WTC11 (cell line): ENCODE results near the gene CLEC16A. TPM values are rescaled to one million over a fixed set of nuclear protein-coding genes. Genes with fewer than 3 reads are reported as not detected.

ENCODE experiments used
- ATAC-seq: fragments of 200-7000 bp; cut with Tn5 transposase; 2 replicates; pipeline ENCODE4 v1.10.0; 2021; ENCODE audit warnings: mild to moderate bottlenecking, moderate library complexity
- CTCF ChIA-PET: fragments of 300-600 bp; sonication (Branson Sonifier 250); formaldehyde crosslinking; loops from one replicate; lab custom pipeline; 2021; ENCODE audit warnings: antibody characterized with exemption; lab: Charles Lee
- POLR2A ChIA-PET: fragments of 350-600 bp; sonication (Branson Sonifier 250); formaldehyde crosslinking; loops from one replicate; lab custom pipeline; 2021; ENCODE audit warnings: antibody characterized with exemption; lab: Charles Lee
- DNase-seq: peaks from one replicate; pipeline ENCODE4 v3.0.0; 2021; ENCODE audit warnings: low spot score
- H3K27ac Mint-ChIP-seq: 2 replicates; pipeline ENCODE4 v1.8.0; 2021; ENCODE audit warnings: mixed read lengths
- H3K27me3 Mint-ChIP-seq: 2 replicates; pipeline ENCODE4 v1.8.0; 2021; ENCODE audit warnings: low read depth, mild to moderate bottlenecking, moderate library complexity, mixed read lengths
- H3K36me3 Mint-ChIP-seq: 2 replicates; pipeline ENCODE4 v1.8.0; 2021; ENCODE audit warnings: mixed read lengths
- H3K4me1 Mint-ChIP-seq: 2 replicates; pipeline ENCODE4 v1.8.0; 2022; ENCODE audit warnings: mixed read lengths
- H3K4me3 Mint-ChIP-seq: 2 replicates; pipeline ENCODE4 v1.8.0; 2021; ENCODE audit warnings: mild to moderate bottlenecking, moderate library complexity, mixed read lengths
- H3K9me3 Mint-ChIP-seq: 2 replicates; pipeline ENCODE4 v1.8.0; 2021; ENCODE audit warnings: mixed read lengths
- ARID4B ChIP-seq: sonication (generic); formaldehyde crosslinking; IDR thresholded peaks from 2 replicates; pipeline ENCODE4 v1.8.0; 2023; ENCODE audit warnings: missing genetic modification reagents, mild to moderate bottlenecking, borderline replicate concordance
- ATF3 ChIP-seq: sonication (generic); formaldehyde crosslinking; conservative IDR thresholded peaks from 2 replicates; pipeline ENCODE4 v1.8.1; 2022; ENCODE audit warnings: mild to moderate bottlenecking, missing genetic modification reagents
- CREM ChIP-seq: sonication (generic); formaldehyde crosslinking; IDR thresholded peaks from 2 replicates; pipeline ENCODE4 v1.8.1; 2022; ENCODE audit warnings: mild to moderate bottlenecking, missing genetic modification reagents, moderate library complexity
- E2F4 ChIP-seq: sonication (generic); formaldehyde crosslinking; IDR thresholded peaks from 2 replicates; pipeline ENCODE4 v1.8.1; 2022; ENCODE audit warnings: low read depth, mild to moderate bottlenecking, moderate library complexity, missing genetic modification reagents, borderline replicate concordance
- FOXP4 ChIP-seq: sonication (generic); formaldehyde crosslinking; IDR thresholded peaks from 2 replicates; pipeline ENCODE4 v1.8.0; 2022; ENCODE audit warnings: mild to moderate bottlenecking, missing genetic modification reagents
- JAZF1 ChIP-seq: fragments of 250-450 bp; sonication (Bioruptor Pico); IDR thresholded peaks from 2 replicates; pipeline ENCODE4 v1.9.0; 2021; ENCODE audit warnings: moderate library complexity, mild to moderate bottlenecking, inconsistent platforms
- MAX ChIP-seq: sonication (generic); formaldehyde crosslinking; IDR thresholded peaks from 2 replicates; pipeline ENCODE4 v1.8.0; 2022; ENCODE audit warnings: mild to moderate bottlenecking, missing genetic modification reagents
- NR3C1 ChIP-seq: sonication (generic); formaldehyde crosslinking; conservative IDR thresholded peaks from 2 replicates; pipeline ENCODE4 v1.8.1; 2023; ENCODE audit warnings: low read depth, mild to moderate bottlenecking, missing genetic modification reagents
- STAT6 ChIP-seq: sonication (generic); formaldehyde crosslinking; conservative IDR thresholded peaks from 2 replicates; pipeline ENCODE4 v1.8.1; 2023; ENCODE audit warnings: mild to moderate bottlenecking, low read depth, missing genetic modification reagents, moderate library complexity
- ZNF138 ChIP-seq: sonication (generic); formaldehyde crosslinking; conservative IDR thresholded peaks from 2 replicates; pipeline ENCODE4 v1.8.1; 2022; ENCODE audit warnings: mild to moderate bottlenecking, moderate library complexity, missing genetic modification reagents
- ZNF317 ChIP-seq: sonication (generic); formaldehyde crosslinking; IDR thresholded peaks from 2 replicates; pipeline ENCODE4 v1.8.1; 2023; ENCODE audit warnings: low read depth, mild to moderate bottlenecking, moderate library complexity, missing genetic modification reagents, borderline replicate concordance
- ZSCAN18 ChIP-seq: fragments of 250-450 bp; sonication (Bioruptor Pico); IDR thresholded peaks from 2 replicates; pipeline ENCODE4 v2.1.2; 2022; ENCODE audit warnings: mild to moderate bottlenecking, moderate library complexity
- total RNA-seq: library from RNA; stranded (reverse); gene quantifications from 3 replicates; pipeline ENCODE4 v1.2.3, GENCODE V29; 2021

Gene CLEC16A
- total RNA-seq, 1 experiment from 2014 or later: 14.4 TPM

GRCh38 chr16:10957771-10958482 is 13.6 kb downstream of the CLEC16A start:
- Mint-ChIP-seq H3K27ac (no peak overlapping the region), H3K4me3 (no peak overlapping the region), H3K9me3 (no peaks in the 10 kb centered on the region), H3K36me3 (peaks cover 11% of the 10 kb centered on the region), H3K4me1 (peaks cover 4% of the 10 kb centered on the region; the same call in 1 of the 2 replicates), H3K27me3 (no peaks in the 10 kb centered on the region)
- ChIA-PET CTCF (no interaction called here), POLR2A (no interaction called here)
- no peak for DNase-seq
- TF ChIP-seq ZSCAN18 (CRISPR knock-in tag) (no peak), ZNF138 (no peak), ATF3 (CRISPR knock-in tag) (no peak), STAT6 (CRISPR knock-in tag) (no peak), ARID4B (CRISPR knock-in tag) (no peak), MAX (CRISPR knock-in tag) (no peak), JAZF1 (no peak), FOXP4 (CRISPR knock-in tag) (no peak), E2F4 (CRISPR knock-in tag) (no peak), ZNF317 (CRISPR knock-in tag) (no peak), NR3C1 (CRISPR knock-in tag) (no peak), CREM (CRISPR knock-in tag) (no peak)
- no peak for ATAC-seq
